ENCODE measurements around the gene C3. TPM values are rescaled to one million over a fixed set of nuclear protein-coding genes. Genes with fewer than 3 reads are reported as not detected.
"Not testable (repeated sequence)": the region's sequence is repeated elsewhere in the genome, so short reads cannot be mapped to it uniquely, and the experiment has no call there.

The C3 gene
- total RNA-seq, 2 experiments from 2014 or later, result 0.93 to 1.0 TPM

GRCh38 chr19:6672693-6673290, 47.7 kb downstream of the C3 start:
- H3K4me1 Mint-ChIP-seq, result peaks cover 61% of the 10 kb centered on the region

GRCh38 chr19:6671960-6672359, 48.5 kb downstream of the C3 start:
- POLR2A ChIA-PET, result no interaction called here
- intact Hi-C loops (cut with DNase I, micrococcal nuclease), result loop anchor here in 1 of 2 experiments (5.0 kb wide), 2 partner anchors 40 to 155 kb away; no protein-coding TSS in a partner anchor
- CTCF ChIA-PET, result no interaction called here

More at GRCh38 chr19:6672693-6673290, 47.7 kb downstream of the C3 start:
- H3K27ac Mint-ChIP-seq, result peak overlapping the region; percentile 26
- ATAC-seq (no peak), DNase-seq (no peak)
- ChIA-PET POLR2A (interaction anchor here (0.6 to 0.7 kb wide), 2 partner anchors 125 to 769 kb away, joined by 3 read pairs; no protein-coding TSS in a partner anchor), CTCF (interaction anchor here (2.4 kb wide), 1 partner anchor 18 kb away, joined by 5 read pairs; no protein-coding TSS in a partner anchor)
- intact Hi-C loops (cut with DNase I, micrococcal nuclease), result loop anchor here in 1 of 2 experiments (5.0 kb wide), 2 partner anchors 40 to 155 kb away; no protein-coding TSS in a partner anchor
- peaks cover 20% of the 10 kb centered on the region for H3K36me3 Mint-ChIP-seq (ENCODE audit: low read depth)
- peaks cover 3% of the 10 kb centered on the region for H3K9me3 Mint-ChIP-seq (ENCODE audit: low read depth)
- H3K4me3 Mint-ChIP-seq, result no peak overlapping the region
- H3K27me3 Mint-ChIP-seq, result no peaks in the 10 kb centered on the region

GRCh38 chr19:6668691-6669090, 51.8 kb downstream of the C3 start:
- ChIA-PET POLR2A (interaction anchor here (1.2 kb wide), 1 partner anchor 13 kb away, joined by 6 read pairs; no protein-coding TSS in a partner anchor), CTCF (interaction anchor here (0.7 to 1.2 kb wide), 3 partner anchors 11 to 152 kb away, joined by 3 to 4 read pairs (median 3); no protein-coding TSS in a partner anchor)
- Mint-ChIP-seq H3K4me3 (peak overlapping the region; percentile 98), H3K9me3 (ENCODE audit: low read depth) (no peaks in the 10 kb centered on the region), H3K36me3 (ENCODE audit: low read depth) (peaks cover 26% of the 10 kb centered on the region), H3K27me3 (no peaks in the 10 kb centered on the region), H3K4me1 (peaks cover 39% of the 10 kb centered on the region), H3K27ac (peak overlapping the region; percentile 99)
- ATAC-seq (no peak), DNase-seq (peak; percentile 58)
- intact Hi-C loops (cut with DNase I, micrococcal nuclease), result no loop called here

More at GRCh38 chr19:6671960-6672359, 48.5 kb downstream of the C3 start:
- no peak overlapping the region for H3K4me3 Mint-ChIP-seq
- no peak overlapping the region for H3K27ac Mint-ChIP-seq
- H3K27me3 Mint-ChIP-seq, result no peaks in the 10 kb centered on the region
- H3K36me3 Mint-ChIP-seq (ENCODE audit: low read depth), result peaks cover 24% of the 10 kb centered on the region
- DNase-seq (no peak), ATAC-seq (no peak)
- no peaks in the 10 kb centered on the region for H3K9me3 Mint-ChIP-seq (ENCODE audit: low read depth)
- H3K4me1 Mint-ChIP-seq, result peaks cover 63% of the 10 kb centered on the region

- Mint-ChIP-seq H3K4me3 (peak overlapping the region; percentile 98), H3K9me3 (ENCODE audit: low read depth) (no peaks in the 10 kb centered on the region), H3K27me3 (no peaks in the 10 kb centered on the region), H3K4me1 (peaks cover 32% of the 10 kb centered on the region), H3K36me3 (ENCODE audit: low read depth) (peaks cover 26% of the 10 kb centered on the region), H3K27ac (peak overlapping the region; percentile 78)
- DNase-seq (peak; percentile 66), ATAC-seq (no peak)
- POLR2A ChIA-PET, result no interaction called here
- intact Hi-C loops (cut with DNase I, micrococcal nuclease), result no loop called here
- CTCF ChIA-PET, result no interaction called here
Measured at GRCh38 chr19:6667114-6667627, 53.3 kb downstream of the C3 start.

GRCh38 chr19:6664916-6665315, 55.5 kb downstream of the C3 start:
- H3K4me1 Mint-ChIP-seq, result peaks cover 15% of the 10 kb centered on the region
- CTCF ChIA-PET, result interaction anchor here (0.5 to 1.3 kb wide), 2 partner anchors 13 to 949 kb away, joined by 3 to 4 read pairs; no protein-coding TSS in a partner anchor
- no peak overlapping the region for H3K27ac Mint-ChIP-seq
- intact Hi-C loops (cut with DNase I, micrococcal nuclease), result loop anchor here in 1 of 2 experiments (5.0 kb wide), 1 partner anchor 147 kb away; no protein-coding TSS in a partner anchor
- H3K27me3 Mint-ChIP-seq, result no peaks in the 10 kb centered on the region
- ATAC-seq, result no peak
- peaks cover 35% of the 10 kb centered on the region for H3K36me3 Mint-ChIP-seq (ENCODE audit: low read depth)
- POLR2A ChIA-PET, result no interaction called here
- H3K4me3 Mint-ChIP-seq, result no peak overlapping the region
- no peak for DNase-seq
- no peaks in the 10 kb centered on the region for H3K9me3 Mint-ChIP-seq (ENCODE audit: low read depth)

- CTCF ChIA-PET, result interaction anchor here (0.9 to 1.3 kb wide), 2 partner anchors 15 to 73 kb away, joined by 3 to 4 read pairs; no protein-coding TSS in a partner anchor
- DNase-seq (peak; percentile 70), ATAC-seq (peak; percentile 40)
- Mint-ChIP-seq H3K27ac (no peak overlapping the region), H3K4me3 (no peak overlapping the region), H3K9me3 (ENCODE audit: low read depth) (no peaks in the 10 kb centered on the region), H3K27me3 (no peaks in the 10 kb centered on the region), H3K36me3 (ENCODE audit: low read depth) (peaks cover 30% of the 10 kb centered on the region), H3K4me1 (peaks cover 19% of the 10 kb centered on the region)
- intact Hi-C loops (cut with DNase I, micrococcal nuclease), result loop anchor here (2.0 to 5.0 kb wide), 3 partner anchors 73 to 203 kb away; partner anchors contain the start of gene GPR108 (in 1 of the 2)
- POLR2A ChIA-PET, result interaction anchor here (0.5 to 0.7 kb wide), 2 partner anchors 9 to 21 kb away, joined by 4 to 5 read pairs; no protein-coding TSS in a partner anchor
Measured at GRCh38 chr19:6663236-6664201, 56.9 kb downstream of the C3 start.

- intact Hi-C loops (cut with DNase I, micrococcal nuclease), result loop anchor here (2.0 to 5.0 kb wide), 3 partner anchors 74 to 202 kb away; partner anchors contain the start of gene GPR108 (in 1 of the 2)
- peaks cover 23% of the 10 kb centered on the region for H3K4me1 Mint-ChIP-seq
Measured at GRCh38 chr19:6662702-6663101, 57.7 kb downstream of the C3 start.

GRCh38 chr19:6661509-6662244, 58.8 kb downstream of the C3 start:
- H3K36me3 Mint-ChIP-seq (ENCODE audit: low read depth), result peaks cover 24% of the 10 kb centered on the region
- intact Hi-C loops (cut with DNase I, micrococcal nuclease), result loop anchor here (1.0 to 5.0 kb wide), 7 partner anchors 9 to 201 kb away; partner anchors contain the start of genes GPR108 (in 2 of the 2) and TNFSF14 (in 2 of the 2)
- H3K4me1 Mint-ChIP-seq, result peaks cover 17% of the 10 kb centered on the region
- H3K9me3 Mint-ChIP-seq (ENCODE audit: low read depth); H3K27ac Mint-ChIP-seq; H3K27me3 Mint-ChIP-seq: not testable (repeated sequence)
- ATAC-seq (peak; percentile 80), DNase-seq (peak; percentile 81)
- CTCF ChIA-PET, result interaction anchor here (0.6 to 1.9 kb wide), 9 partner anchors 9 to 202 kb away, joined by 3 to 10 read pairs (median 4); partner anchors contain the start of genes GPR108 and VAV1
- POLR2A ChIA-PET, result interaction anchor here (0.6 to 1.4 kb wide), 6 partner anchors 8 to 76 kb away, joined by 3 to 13 read pairs (median 4); partner anchors contain the start of genes GPR108 and TNFSF14
- H3K4me3 Mint-ChIP-seq, result peak overlapping the region; percentile 63

More at GRCh38 chr19:6662702-6663101, 57.7 kb downstream of the C3 start:
- H3K27ac Mint-ChIP-seq, result no peak overlapping the region
- ATAC-seq, result no peak
- POLR2A ChIA-PET, result no interaction called here
- H3K27me3 Mint-ChIP-seq, result no peaks in the 10 kb centered on the region
- H3K4me3 Mint-ChIP-seq, result no peak overlapping the region
- H3K36me3 Mint-ChIP-seq (ENCODE audit: low read depth), result peaks cover 30% of the 10 kb centered on the region
- no peak for DNase-seq
- CTCF ChIA-PET, result interaction anchor here (1.5 to 1.9 kb wide), 4 partner anchors 12 to 201 kb away, joined by 3 to 6 read pairs (median 4); partner anchors contain the start of gene GPR108
- H3K9me3 Mint-ChIP-seq (ENCODE audit: low read depth), result no peaks in the 10 kb centered on the region

GRCh38 chr19:6660930-6661329, 59.5 kb downstream of the C3 start:
- Mint-ChIP-seq H3K4me1 (peaks cover 19% of the 10 kb centered on the region), H3K27ac (no peak overlapping the region), H3K36me3 (ENCODE audit: low read depth) (peaks cover 24% of the 10 kb centered on the region), H3K9me3 (ENCODE audit: low read depth) (no peaks in the 10 kb centered on the region), H3K4me3 (peak overlapping the region; percentile 63), H3K27me3 (no peaks in the 10 kb centered on the region)
- POLR2A ChIA-PET, result interaction anchor here (1.2 to 1.4 kb wide), 2 partner anchors 14 to 77 kb away, joined by 3 to 7 read pairs; partner anchors contain the start of gene GPR108
- CTCF ChIA-PET, result interaction anchor here (1.6 to 1.9 kb wide), 4 partner anchors 8 to 203 kb away, joined by 4 to 10 read pairs (median 6); partner anchors contain the start of gene VAV1
- DNase-seq, result no peak
- intact Hi-C loops (cut with DNase I, micrococcal nuclease), result loop anchor here (1.0 to 5.0 kb wide), 6 partner anchors 9 to 151 kb away; partner anchors contain the start of genes TNFSF14 (in 2 of the 2) and GPR108 (in 1 of the 2)
- ATAC-seq, result no peak

- POLR2A ChIA-PET, result interaction anchor here (0.6 to 1.9 kb wide), 2 partner anchors 13 to 16 kb away, joined by 6 to 7 read pairs; no protein-coding TSS in a partner anchor
Measured at GRCh38 chr19:6656390-6656789, 64.1 kb downstream of the C3 start.

More at GRCh38 chr19:6656390-6656789, 64.1 kb downstream of the C3 start:
- H3K4me3 Mint-ChIP-seq; intact Hi-C loops (cut with DNase I, micrococcal nuclease); H3K9me3 Mint-ChIP-seq (ENCODE audit: low read depth); H3K27ac Mint-ChIP-seq; DNase-seq; ATAC-seq; H3K27me3 Mint-ChIP-seq: not testable (repeated sequence)
- peaks cover 22% of the 10 kb centered on the region for H3K36me3 Mint-ChIP-seq (ENCODE audit: low read depth)
- H3K4me1 Mint-ChIP-seq, result peaks cover 57% of the 10 kb centered on the region
- CTCF ChIA-PET, result interaction anchor here (1.3 kb wide), 1 partner anchor 80 kb away, joined by 4 read pairs; no protein-coding TSS in a partner anchor

All from activated CD4-positive, alpha-beta T cell treated with anti-CD3 and anti-CD28 coated beads for 36 hours (primary cell).